HEK293T (cell line): ENCODE results near the gene LRRC8C.
"Not testable (repeated sequence)": the region's sequence is repeated elsewhere in the genome, so short reads cannot be mapped to it uniquely, and the experiment has no call there.

Source experiments
- BHLHE40 ChIP-seq: fragments of 450-650 bp; IDR thresholded peaks from 2 replicates; pipeline ENCODE4 v1.6.1; 2016; ENCODE audit warnings: mild to moderate bottlenecking, moderate library complexity, borderline replicate concordance
- ELF4 ChIP-seq: fragments of 450-650 bp; IDR thresholded peaks from 2 replicates; pipeline ENCODE4 v1.6.1; 2017; ENCODE audit warnings: antibody characterized with exemption
- FOXA1 ChIP-seq: fragments of 450-650 bp; IDR thresholded peaks from 2 replicates; pipeline ENCODE4 v1.6.1; 2016; ENCODE audit warnings: mild to moderate bottlenecking
- FOXK2 ChIP-seq: fragments of 450-650 bp; IDR thresholded peaks from 2 replicates; pipeline ENCODE4 v1.6.1; 2016; ENCODE audit warnings: mild to moderate bottlenecking
- FOXM1 ChIP-seq: fragments of 450-650 bp; IDR thresholded peaks from 2 replicates; pipeline ENCODE4 v1.6.1; 2017; ENCODE audit warnings: mild to moderate bottlenecking, borderline replicate concordance
- NFRKB ChIP-seq: fragments of 450-650 bp; IDR thresholded peaks from 2 replicates; pipeline ENCODE4 v1.6.1; 2016; ENCODE audit warnings: mild to moderate bottlenecking, moderate library complexity
- SP1 ChIP-seq: fragments of 450-650 bp; IDR thresholded peaks from 2 replicates; pipeline ENCODE4 v1.6.1; 2017
- SUZ12 ChIP-seq: fragments of 450-650 bp; IDR thresholded peaks from 2 replicates; pipeline ENCODE4 v1.6.1; 2016; ENCODE audit warnings: mild to moderate bottlenecking
- TARDBP ChIP-seq: fragments of 450-650 bp; IDR thresholded peaks from 2 replicates; pipeline ENCODE4 v1.6.1; 2016
- ZNF384 ChIP-seq: fragments of 450-650 bp; IDR thresholded peaks from 2 replicates; pipeline ENCODE4 v1.6.1; 2016

DNA sequence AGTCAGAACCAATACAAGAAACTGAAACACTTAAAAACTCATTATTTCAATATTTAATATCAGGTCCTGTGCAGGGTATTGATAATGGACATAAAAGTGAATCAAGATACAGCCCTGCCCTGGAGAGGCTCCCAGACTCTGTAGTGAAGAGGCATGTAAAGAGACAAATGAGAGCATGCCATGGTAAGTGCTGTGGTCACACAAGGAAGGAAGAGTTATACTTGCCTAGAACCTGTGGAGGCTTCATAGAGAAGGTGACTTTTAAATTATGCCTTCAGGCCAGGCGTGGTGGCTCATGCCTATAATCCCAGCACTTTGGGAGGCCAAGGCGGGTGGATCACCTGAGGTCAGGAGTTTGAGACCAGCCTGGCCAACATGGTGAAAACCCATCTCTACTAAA lies 3.3 kb upstream of the LRRC8C start:
- TF ChIP-seq BHLHE40, FOXK2, TARDBP, FOXA1, FOXM1, SP1, NFRKB, ZNF384, SUZ12, ELF4: not testable (repeated sequence)
